ENCODE data around the gene OLFM1.

DNA sequence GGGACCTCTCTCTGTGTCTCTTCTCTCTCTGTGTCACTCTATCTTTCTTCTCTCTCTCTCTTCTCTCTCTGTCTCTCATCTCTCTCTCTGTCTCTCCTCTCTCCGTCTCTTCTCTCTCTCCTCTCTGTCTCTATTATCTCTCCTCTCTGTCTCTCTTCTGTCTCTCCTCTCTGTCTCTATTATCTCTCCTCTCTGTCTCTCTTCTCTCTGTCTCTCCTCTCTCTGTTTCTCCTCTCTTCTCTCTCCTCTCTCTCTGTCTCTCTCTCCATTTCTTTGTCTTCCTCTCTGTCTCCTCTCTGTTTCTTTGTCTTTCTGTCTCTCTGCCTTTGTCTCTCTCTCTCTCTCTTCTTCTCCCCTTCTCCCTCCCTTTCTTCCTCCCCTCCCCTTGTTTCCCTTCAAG lies 3.2 kb upstream of the OLFM1 start:
- TF ChIP-seq POLR2A (IDR thresholded peaks at IDR 0.05), result no peak
- TF ChIP-seq, protein P1, sequence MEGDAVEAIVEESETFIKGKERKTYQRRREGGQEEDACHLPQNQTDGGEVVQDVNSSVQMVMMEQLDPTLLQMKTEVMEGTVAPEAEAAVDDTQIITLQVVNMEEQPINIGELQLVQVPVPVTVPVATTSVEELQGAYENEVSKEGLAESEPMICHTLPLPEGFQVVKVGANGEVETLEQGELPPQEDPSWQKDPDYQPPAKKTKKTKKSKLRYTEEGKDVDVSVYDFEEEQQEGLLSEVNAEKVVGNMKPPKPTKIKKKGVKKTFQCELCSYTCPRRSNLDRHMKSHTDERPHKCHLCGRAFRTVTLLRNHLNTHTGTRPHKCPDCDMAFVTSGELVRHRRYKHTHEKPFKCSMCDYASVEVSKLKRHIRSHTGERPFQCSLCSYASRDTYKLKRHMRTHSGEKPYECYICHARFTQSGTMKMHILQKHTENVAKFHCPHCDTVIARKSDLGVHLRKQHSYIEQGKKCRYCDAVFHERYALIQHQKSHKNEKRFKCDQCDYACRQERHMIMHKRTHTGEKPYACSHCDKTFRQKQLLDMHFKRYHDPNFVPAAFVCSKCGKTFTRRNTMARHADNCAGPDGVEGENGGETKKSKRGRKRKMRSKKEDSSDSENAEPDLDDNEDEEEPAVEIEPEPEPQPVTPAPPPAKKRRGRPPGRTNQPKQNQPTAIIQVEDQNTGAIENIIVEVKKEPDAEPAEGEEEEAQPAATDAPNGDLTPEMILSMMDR (IDR thresholded peaks at IDR 0.05), result no peak

All from body of pancreas (tissue), 4 donors.